GM12878 (cell line): Measurements from ENCODE around the gene HIVEP2.

Source experiments
- CEBPB ChIP-seq, 2 experiments: fragments of 150-350 bp in 1 of 2; IDR thresholded peaks; 2 replicates each; pipeline ENCODE4 v1.6.1; 2012 to 2014; ENCODE audit warnings: low read depth in 2 of 2, low read length in 2 of 2, borderline replicate concordance in 1 of 2, inconsistent platforms in 1 of 2
- CTCF ChIP-seq, 3 experiments: IDR thresholded peaks in 2 of 3; conservative IDR thresholded peaks in 1 of 3; 2 replicates each; pipeline ENCODE4 v1.5.1; 2011; ENCODE audit warnings: low read depth in 3 of 3, low read length in 3 of 3, mild to moderate bottlenecking in 3 of 3, control low read depth in 2 of 3, moderate library complexity in 2 of 3, inconsistent platforms in 1 of 3, mixed read lengths in 1 of 3; ENCODE audit not compliant: control insufficient read depth in 2 of 3, insufficient read depth in 1 of 3; ENCODE audit errors: extremely low read depth in 1 of 3
- EP300 ChIP-seq, 2 experiments: fragments of 150-350 bp in 1 of 2; IDR thresholded peaks; 2 replicates each; pipeline ENCODE4 v1.6.1; 2011 to 2012; ENCODE audit warnings: low read depth in 2 of 2, low read length in 2 of 2, borderline replicate concordance in 1 of 2, improper control_type of control experiment in 1 of 2, inconsistent platforms in 1 of 2; ENCODE audit not compliant: control insufficient read depth in 1 of 2
- JUNB ChIP-seq: IDR thresholded peaks from 2 replicates; pipeline ENCODE4 v1.6.1; 2016; ENCODE audit warnings: antibody characterized with exemption, mild to moderate bottlenecking
- MAX ChIP-seq: IDR thresholded peaks from 2 replicates; pipeline ENCODE4 v1.6.1; 2012; ENCODE audit warnings: low read depth, low read length, improper control_type of control experiment

GRCh38 chr6:142867355-142867801 is 77.6 kb downstream of the HIVEP2 start:
- TF ChIP-seq CEBPB (IDR thresholded peaks at IDR 0.05; ENCODE audit: borderline replicate concordance in 1 of 2, low read depth in 2 of 2, low read length in 2 of 2) (no peak), EP300 (IDR thresholded peaks at IDR 0.05; ENCODE audit: borderline replicate concordance in 1 of 2, control insufficient read depth in 1 of 2, low read depth in 2 of 2, low read length in 2 of 2) (no peak), CTCF (IDR thresholded peaks at IDR 0.05 in 2 of 3, conservative IDR thresholded peaks at IDR 0.05 in 1 of 3; ENCODE audit: control insufficient read depth in 2 of 3, extremely low read depth in 1 of 3, insufficient read depth in 1 of 3, low read depth in 3 of 3, low read length in 3 of 3) (no peak), JUNB (no peak), MAX (no peak)
